Measurements from ENCODE around the gene GRID1.

DNA sequence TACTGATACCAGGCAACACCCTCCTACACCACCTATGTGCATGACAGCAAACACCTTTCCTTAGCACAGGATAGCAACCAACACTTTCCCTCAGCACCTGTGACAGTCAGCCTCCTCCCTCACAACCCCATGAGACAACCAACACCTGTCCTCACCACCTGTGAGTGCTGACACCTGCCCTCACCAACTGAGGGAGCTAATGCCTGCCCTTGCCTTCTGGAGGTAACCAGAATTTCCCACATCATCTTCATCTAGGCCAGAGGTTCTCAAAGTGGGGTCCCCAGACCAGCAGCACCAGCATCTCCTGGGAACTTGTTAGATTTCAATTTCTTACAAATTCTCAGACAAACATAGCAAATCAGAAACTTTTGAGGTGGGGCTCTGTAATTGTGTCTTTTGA is 112.5 kb downstream of the GRID1 start:
- TF ChIP-seq SUZ12 (IDR thresholded peaks at IDR 0.05; ENCODE audit: extremely low read depth, insufficient read depth, insufficient read length) = no peak
- no peak for TF ChIP-seq YY1 (IDR thresholded peaks at IDR 0.05; ENCODE audit: insufficient read depth, insufficient read length)
